Endodermal cell (in vitro differentiated cells): ENCODE results near the gene CNPY4. TPM values are rescaled to one million over a fixed set of nuclear protein-coding genes. Genes with fewer than 3 reads are reported as not detected.
A peak's percentile ranks its signal among the peaks of the same experiment; 100 is the strongest.

ENCODE experiments used
- DNase-seq: peaks from one replicate; pipeline ENCODE4 v3.0.0-alpha.2; 2017
- H3K27ac ChIP-seq: 2 replicates; pipeline ENCODE4 v1.5.1; 2013; ENCODE audit warnings: mild to moderate bottlenecking, low read depth, low read length, moderate library complexity
- H3K27me3 ChIP-seq: 2 replicates; pipeline ENCODE4 v1.6.1; 2013; ENCODE audit warnings: mild to moderate bottlenecking, low read length, moderate library complexity; ENCODE audit not compliant: insufficient read depth, control insufficient read depth, poor library complexity, severe bottlenecking
- H3K36me3 ChIP-seq: 2 replicates; pipeline ENCODE4 v1.7.0; 2013; ENCODE audit warnings: mild to moderate bottlenecking, low read length, moderate library complexity; ENCODE audit not compliant: control insufficient read depth, insufficient read depth
- H3K4me1 ChIP-seq: one replicate; pipeline ENCODE4 v1.7.0; 2013; ENCODE audit warnings: low read length; ENCODE audit not compliant: control insufficient read depth, insufficient read depth
- H3K4me3 ChIP-seq: 2 replicates; pipeline ENCODE4 v1.5.1; 2013; ENCODE audit warnings: mild to moderate bottlenecking, low read length, moderate library complexity
- H3K9ac ChIP-seq: 2 replicates; pipeline ENCODE4 v1.6.1; 2013; ENCODE audit warnings: mild to moderate bottlenecking, low read length, moderate library complexity; ENCODE audit not compliant: poor library complexity, severe bottlenecking; ENCODE audit errors: extremely low read depth
- H3K9me3 ChIP-seq: 2 replicates; pipeline ENCODE4 v1.6.1; 2013; ENCODE audit warnings: mild to moderate bottlenecking, low read length, moderate library complexity; ENCODE audit not compliant: control insufficient read depth
- H3K27ac Mint-ChIP-seq: 2 replicates; pipeline ENCODE4 v1.8.0; 2020; ENCODE audit warnings: mixed read lengths
- H3K27me3 Mint-ChIP-seq: 2 replicates; pipeline ENCODE4 v1.8.0; 2021; ENCODE audit warnings: mild to moderate bottlenecking, mixed read lengths; ENCODE audit not compliant: insufficient read depth
- H3K36me3 Mint-ChIP-seq: 2 replicates; pipeline ENCODE4 v1.8.0; 2020; ENCODE audit warnings: low read depth, mixed read lengths
- H3K4me1 Mint-ChIP-seq: 2 replicates; pipeline ENCODE4 v1.8.0; 2020; ENCODE audit warnings: mixed read lengths
- H3K4me3 Mint-ChIP-seq: 2 replicates; pipeline ENCODE4 v1.8.0; 2020; ENCODE audit warnings: mild to moderate bottlenecking, moderate library complexity, mixed read lengths
- H3K9me3 Mint-ChIP-seq: 2 replicates; pipeline ENCODE4 v1.8.0; 2020; ENCODE audit warnings: mild to moderate bottlenecking, mixed read lengths
- WGBS, 2 experiments: methylation state at CpG; one replicate each; pipeline versions ENCODE4 v1.1.5 to v1.1.7; 2013; ENCODE audit warnings: missing lambda C conversion rate in 2 of 2, mixed read lengths in 1 of 2; ENCODE audit not compliant: insufficient coverage in 1 of 2, insufficient read length in 1 of 2; 5-methylcytosine and 5-hydroxymethylcytosine counted together
- total RNA-seq, 2 donors: library from RNA; stranded (reverse); fragmentation: NEBNext Ultra II Directional in 1 of 2; extraction: Animal tissue kit (Norgen Biotek cat#: 25700) in 1 of 2; gene quantifications; 2 replicates in 1 of 2; 3 replicates in 1 of 2; pipeline ENCODE4 v1.2.1, GENCODE V29; 2021
- TF ChIP-seq, protein P1 (sequence below): fragments of 200-600 bp; sonication (generic); conservative IDR thresholded peaks from 2 replicates; pipeline ENCODE4 v1.5.0; 2021; ENCODE audit warnings: antibody characterized with exemption, mild to moderate bottlenecking

Gene CNPY4
- total RNA-seq, 2 donors from 2014 or later, result 16.2 to 19.4 TPM

- peaks cover 21% of the 10 kb centered on the region for H3K4me1 ChIP-seq
- 74% methylated on average over 5 of the region's 5 CpGs; no CpG with 5 or more reads in 1 of the 2 experiments for WGBS, 2 experiments
- H3K9ac ChIP-seq, result no peak overlapping the region
- no peak for DNase-seq
- peaks cover 46% of the 10 kb centered on the region for H3K36me3 ChIP-seq
- H3K4me1 Mint-ChIP-seq, result peaks cover 37% of the 10 kb centered on the region
- no peaks in the 10 kb centered on the region for H3K9me3 Mint-ChIP-seq
- H3K9me3 ChIP-seq, result no peaks in the 10 kb centered on the region
- peak overlapping the region; percentile 62 for H3K4me3 Mint-ChIP-seq
- H3K27ac ChIP-seq, result no peak overlapping the region
- TF ChIP-seq, protein P1, sequence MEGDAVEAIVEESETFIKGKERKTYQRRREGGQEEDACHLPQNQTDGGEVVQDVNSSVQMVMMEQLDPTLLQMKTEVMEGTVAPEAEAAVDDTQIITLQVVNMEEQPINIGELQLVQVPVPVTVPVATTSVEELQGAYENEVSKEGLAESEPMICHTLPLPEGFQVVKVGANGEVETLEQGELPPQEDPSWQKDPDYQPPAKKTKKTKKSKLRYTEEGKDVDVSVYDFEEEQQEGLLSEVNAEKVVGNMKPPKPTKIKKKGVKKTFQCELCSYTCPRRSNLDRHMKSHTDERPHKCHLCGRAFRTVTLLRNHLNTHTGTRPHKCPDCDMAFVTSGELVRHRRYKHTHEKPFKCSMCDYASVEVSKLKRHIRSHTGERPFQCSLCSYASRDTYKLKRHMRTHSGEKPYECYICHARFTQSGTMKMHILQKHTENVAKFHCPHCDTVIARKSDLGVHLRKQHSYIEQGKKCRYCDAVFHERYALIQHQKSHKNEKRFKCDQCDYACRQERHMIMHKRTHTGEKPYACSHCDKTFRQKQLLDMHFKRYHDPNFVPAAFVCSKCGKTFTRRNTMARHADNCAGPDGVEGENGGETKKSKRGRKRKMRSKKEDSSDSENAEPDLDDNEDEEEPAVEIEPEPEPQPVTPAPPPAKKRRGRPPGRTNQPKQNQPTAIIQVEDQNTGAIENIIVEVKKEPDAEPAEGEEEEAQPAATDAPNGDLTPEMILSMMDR, result no peak
- H3K27me3 Mint-ChIP-seq, result peaks cover 2% of the 10 kb centered on the region
- H3K36me3 Mint-ChIP-seq, result peaks cover 28% of the 10 kb centered on the region
- H3K27me3 ChIP-seq, result no peaks in the 10 kb centered on the region
- H3K27ac Mint-ChIP-seq, result no peak overlapping the region
- H3K4me3 ChIP-seq, result peak overlapping the region; percentile 84
Measured at GRCh38 chr7:100157069-100157333, 37.6 kb downstream of the CNPY4 start.

GRCh38 chr7:100157334-100158228 is 38.1 kb downstream of the CNPY4 start:
- H3K9me3 Mint-ChIP-seq, result no peaks in the 10 kb centered on the region
- Histone ChIP-seq H3K27me3 (no peaks in the 10 kb centered on the region), H3K4me3 (peak overlapping the region; percentile 84), H3K4me1 (peaks cover 21% of the 10 kb centered on the region), H3K9ac (peak overlapping the region; percentile 73), H3K36me3 (peaks cover 40% of the 10 kb centered on the region), H3K27ac (no peak overlapping the region), H3K9me3 (no peaks in the 10 kb centered on the region)
- H3K36me3 Mint-ChIP-seq, result peaks cover 24% of the 10 kb centered on the region
- H3K4me1 Mint-ChIP-seq, result peaks cover 32% of the 10 kb centered on the region
- 22 to 25% methylated on average over 5 to 32 of the region's 32 CpGs for WGBS, 2 experiments
- peak; percentile 78 for DNase-seq
- H3K4me3 Mint-ChIP-seq, result peak overlapping the region; percentile 62
- H3K27ac Mint-ChIP-seq, result peak overlapping the region; percentile 81
- TF ChIP-seq, protein P1, result peak; percentile 15
- peaks cover 2% of the 10 kb centered on the region for H3K27me3 Mint-ChIP-seq

GRCh38 chr7:100158229-100159098 is 39.0 kb downstream of the CNPY4 start, which contains the start of gene TRAPPC14:
Gene TRAPPC14, minus strand, starts transcription at chr7:100158723. Its CDS starts 224 bp downstream, at chr7:100158499.
- TF ChIP-seq, protein P1, result no peak
- Histone ChIP-seq H3K4me1 (peaks cover 19% of the 10 kb centered on the region), H3K9ac (peak within 1 kb of the TSS; percentile 73), H3K4me3 (peak within 1 kb of the TSS; percentile 84), H3K9me3 (no peaks in the 10 kb centered on the region), H3K36me3 (peaks cover 32% of the 10 kb centered on the region), H3K27me3 (no peaks in the 10 kb centered on the region), H3K27ac (peak within 1 kb of the TSS; percentile 22)
- WGBS, 2 experiments, result 3 to 14% methylated on average over 27 to 87 of the region's 87 CpGs
- Mint-ChIP-seq H3K27me3 (peaks cover 6% of the 10 kb centered on the region), H3K9me3 (no peaks in the 10 kb centered on the region), H3K4me3 (peak within 1 kb of the TSS; percentile 62), H3K36me3 (peaks cover 18% of the 10 kb centered on the region), H3K27ac (peak within 1 kb of the TSS; percentile 82), H3K4me1 (peaks cover 31% of the 10 kb centered on the region)
- DNase-seq, result peak; percentile 98
